Umbilical cord (tissue), 2 donors: ENCODE measurements around the gene HHLA2. TPM values are rescaled to one million over a fixed set of nuclear protein-coding genes. Genes with fewer than 3 reads are reported as not detected.
"Not testable (repeated sequence)": the region's sequence is repeated elsewhere in the genome, so short reads cannot be mapped to it uniquely, and the experiment has no call there.

Source experiments
- DNase-seq: peaks from one replicate; pipeline ENCODE4 v3.0.0-alpha.2; 2015; ENCODE audit warnings: low spot score
- total RNA-seq: library from RNA; depleted of rRNA; stranded (reverse); fragments of >200 nt; gene quantifications from one replicate; pipeline ENCODE4 v1.2.3, GENCODE V29; 2014; ENCODE audit warnings: low replicate concordance; ENCODE audit not compliant: insufficient read depth

The HHLA2 gene
- total RNA-seq, 1 donor from 2014 or later, result 1.4 TPM

- DNase-seq, result no peak
Observed at GRCh38 chr3:108341911-108342310, 45.6 kb downstream of the HHLA2 start.

GRCh38 chr3:108342837-108343486 lies 46.6 kb downstream of the HHLA2 start:
- peak; percentile 5 for DNase-seq

GRCh38 chr3:108343491-108343890 lies 47.1 kb downstream of the HHLA2 start:
- DNase-seq, result no peak

GRCh38 chr3:108345492-108346205 lies 49.3 kb downstream of the HHLA2 start:
- no peak for DNase-seq

- DNase-seq, result no peak
Observed at GRCh38 chr3:108346301-108347227, 50.2 kb downstream of the HHLA2 start.

GRCh38 chr3:108352176-108352575 lies 55.8 kb downstream of the HHLA2 start:
- no peak for DNase-seq

GRCh38 chr3:108354562-108354961 lies 58.2 kb downstream of the HHLA2 start:
- DNase-seq, result no peak

- DNase-seq, result no peak
Observed at GRCh38 chr3:108357042-108357441, 60.7 kb downstream of the HHLA2 start.

- no peak for DNase-seq
Observed at GRCh38 chr3:108359011-108359410, 62.7 kb downstream of the HHLA2 start.

- DNase-seq, result no peak
Observed at GRCh38 chr3:108376026-108376425, 79.7 kb downstream of the HHLA2 start.

- no peak for DNase-seq
Observed at GRCh38 chr3:108377384-108377783, 81.0 kb downstream of the HHLA2 start.

GRCh38 chr3:108378153-108378951 lies 82.0 kb downstream of the HHLA2 start:
- no peak for DNase-seq

- not testable (repeated sequence) for DNase-seq
Observed at GRCh38 chr3:108378952-108379342, 82.6 kb downstream of the HHLA2 start.

GRCh38 chr3:108380128-108380795 lies 83.9 kb downstream of the HHLA2 start:
- DNase-seq, result no peak

- no peak for DNase-seq
Observed at GRCh38 chr3:108381529-108382140, 85.3 kb downstream of the HHLA2 start.

GRCh38 chr3:108383306-108383705 lies 87.0 kb downstream of the HHLA2 start:
- DNase-seq, result no peak

GRCh38 chr3:108387063-108387462 lies 90.7 kb downstream of the HHLA2 start:
- DNase-seq, result no peak

GRCh38 chr3:108388136-108389132 lies 92.1 kb downstream of the HHLA2 start:
- no peak for DNase-seq

- DNase-seq, result no peak
Observed at GRCh38 chr3:108389372-108389771, 93.0 kb downstream of the HHLA2 start.
